22Rv1 (cell line): ENCODE results near the gene PIK3R1.

ENCODE experiments used
- H3K27ac ChIP-seq: fragments of 450-650 bp; 2 replicates; pipeline ENCODE4 v1.5.1; 2017
- CTCF ChIP-seq: fragments of 450-650 bp; IDR thresholded peaks from 2 replicates; pipeline ENCODE4 v1.5.1; 2017; ENCODE audit warnings: mild to moderate bottlenecking
- ZFX ChIP-seq: fragments of 450-650 bp; IDR thresholded peaks from 2 replicates; pipeline ENCODE4 v1.6.1; 2017; ENCODE audit warnings: antibody characterized with exemption, borderline replicate concordance

Gene PIK3R1

DNA sequence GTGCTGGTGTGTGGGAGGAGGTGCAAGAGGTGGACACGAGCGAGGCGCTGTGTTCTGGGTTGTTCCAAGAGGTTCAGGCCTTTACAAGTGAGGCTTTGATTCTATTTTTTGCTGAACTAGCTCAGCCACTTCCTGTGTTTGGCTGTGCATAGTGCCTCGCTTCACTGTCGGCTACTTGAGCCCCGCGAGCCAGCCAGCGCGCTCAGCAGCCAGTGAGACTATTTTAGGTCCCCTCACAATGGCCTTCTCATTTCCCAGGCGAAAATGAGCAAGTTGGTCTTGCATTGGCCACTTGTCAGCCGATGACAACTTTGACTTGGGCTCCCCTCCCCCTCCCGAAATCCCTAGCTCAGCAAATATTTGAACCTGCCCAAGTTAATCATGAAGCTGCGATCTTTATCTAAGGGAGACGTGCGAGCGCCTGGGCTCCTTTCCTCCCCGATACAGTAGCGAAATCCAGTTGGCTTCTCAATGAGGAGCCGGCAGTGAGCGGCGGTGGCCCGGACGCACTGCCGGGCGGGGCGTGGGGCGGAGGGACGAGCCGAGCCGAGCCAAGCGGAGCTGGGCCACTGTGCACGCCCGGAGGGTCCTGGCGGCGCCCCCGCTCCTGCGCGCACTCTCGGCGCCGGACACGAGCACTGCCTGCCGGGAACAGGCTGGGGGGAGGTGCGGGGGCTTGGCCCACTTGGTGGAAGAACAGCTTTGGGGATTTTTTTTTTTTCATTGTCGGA is 72.6 kb downstream of the PIK3R1 start:
- no peak for TF ChIP-seq CTCF
- TF ChIP-seq ZFX: no peak
- peak overlapping the region; percentile 92 for H3K27ac ChIP-seq

GRCh38 chr5:68288707-68289134 is 73.2 kb downstream of the PIK3R1 start:
- TF ChIP-seq ZFX: no peak
- no peak for TF ChIP-seq CTCF
- peak overlapping the region; percentile 92 for H3K27ac ChIP-seq

DNA sequence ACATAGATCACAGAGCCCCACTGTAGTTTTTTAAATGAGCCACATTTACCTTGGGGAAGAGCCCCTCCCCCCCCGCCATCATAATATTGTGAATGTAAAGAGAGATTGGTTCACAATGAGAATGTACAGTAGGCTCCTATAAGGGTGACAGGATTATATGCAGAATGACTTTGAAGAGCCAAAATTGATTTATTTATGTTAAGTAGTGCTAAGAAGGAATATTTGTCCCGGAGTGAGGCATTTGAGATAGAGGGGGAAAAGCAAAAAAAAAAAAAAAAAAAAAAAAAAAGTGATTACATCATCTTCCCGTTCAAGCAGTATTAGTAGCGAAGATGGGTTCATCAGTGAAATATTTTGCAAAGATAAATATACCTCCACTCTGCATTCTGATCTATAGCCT is 73.9 kb downstream of the PIK3R1 start:
- no peak for TF ChIP-seq CTCF

GRCh38 chr5:68290260-68290674 is 74.7 kb downstream of the PIK3R1 start:
- peak overlapping the region; percentile 92 for H3K27ac ChIP-seq
- TF ChIP-seq CTCF (no peak), ZFX (no peak)

More for the DNA sequence above, 73.9 kb downstream of the PIK3R1 start:
- H3K27ac ChIP-seq: peak overlapping the region; percentile 92

- 0 out of 2 replicates have a peak overlapping the region, but pooled peaks have one; percentile 92 for H3K27ac ChIP-seq
- TF ChIP-seq ZFX (no peak), CTCF (no peak)
These were observed 75.3 kb downstream of the PIK3R1 start for GRCh38 chr5:68290847-68291246.

- H3K27ac ChIP-seq: no peak overlapping the region
- TF ChIP-seq ZFX (no peak), CTCF (no peak)
These were observed 76.8 kb downstream of the PIK3R1 start for GRCh38 chr5:68292316-68292715.

DNA sequence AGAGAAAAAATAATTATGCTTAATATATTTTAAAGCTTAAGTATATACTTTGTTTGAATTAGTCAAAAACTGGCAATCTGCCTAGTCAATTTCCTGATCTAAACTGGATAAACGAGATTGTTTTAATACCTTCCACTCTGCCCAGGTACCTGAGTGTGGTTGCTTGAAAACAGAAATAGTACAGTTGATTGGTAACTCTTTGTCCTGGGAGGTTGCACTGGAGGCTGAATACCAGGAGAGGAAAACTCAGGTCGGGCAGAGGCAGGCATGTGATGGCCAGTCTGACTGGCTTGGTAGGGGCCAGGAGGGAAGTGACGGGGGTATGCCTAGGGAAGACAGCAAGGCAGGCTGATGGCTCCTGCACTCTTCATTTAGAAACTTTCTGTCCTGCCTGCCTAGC is 80.2 kb downstream of the PIK3R1 start:
- H3K27ac ChIP-seq: no peak overlapping the region
- TF ChIP-seq CTCF (no peak), ZFX (no peak)
